GM19463 (cell line): ENCODE data around the gene SETDB2.

Experiments used
- ATAC-seq: cut with Tn5 transposase; IDR thresholded peaks from one replicate; pipeline ENCODE4 v1.9.1; 2021; ENCODE audit warnings: mild to moderate bottlenecking, moderate library complexity; ENCODE audit not compliant: unreplicated experiment

SETDB2 gene

GRCh38 chr13:49428041-49428763 lies 15.9 kb upstream of the SETDB2 start:
- no peak for ATAC-seq

- ATAC-seq, result no peak
These were observed 15.0 kb upstream of the SETDB2 start for GRCh38 chr13:49429121-49429520.

- ATAC-seq, result no peak
These were observed 8.1 kb upstream of the SETDB2 start for GRCh38 chr13:49435992-49436391.

- no peak for ATAC-seq
These were observed 7.2 kb upstream of the SETDB2 start for GRCh38 chr13:49436890-49437289.

- ATAC-seq, result no peak
These were observed 6.4 kb upstream of the SETDB2 start for GRCh38 chr13:49437705-49438104.

- no peak for ATAC-seq
These were observed 4.5 kb upstream of the SETDB2 start for GRCh38 chr13:49439609-49440008.

- no peak for ATAC-seq
These were observed 2.8 kb upstream of the SETDB2 start for GRCh38 chr13:49441312-49441711.

- no peak for ATAC-seq
These were observed 2.2 kb upstream of the SETDB2 start for GRCh38 chr13:49441846-49442245.

GRCh38 chr13:49443357-49443703 lies 744 bp upstream of the SETDB2 start:
- no peak for ATAC-seq

- ATAC-seq, result peak; percentile 6
These were observed 686 bp downstream of the SETDB2 start for GRCh38 chr13:49444524-49445395.

- ATAC-seq, result no peak
These were observed 2.4 kb downstream of the SETDB2 start for GRCh38 chr13:49446473-49446872.

- no peak for ATAC-seq
These were observed 4.7 kb downstream of the SETDB2 start for GRCh38 chr13:49448753-49449152.

- no peak for ATAC-seq
These were observed 6.2 kb downstream of the SETDB2 start for GRCh38 chr13:49450105-49450819.

GRCh38 chr13:49452725-49453457 lies 8.8 kb downstream of the SETDB2 start:
- ATAC-seq, result no peak

- no peak for ATAC-seq
These were observed 9.4 kb downstream of the SETDB2 start for GRCh38 chr13:49453465-49453864.

- peak; percentile 90 for ATAC-seq
These were observed 10.4 kb downstream of the SETDB2 start for GRCh38 chr13:49454388-49455006.

GRCh38 chr13:49455007-49455398 lies 10.9 kb downstream of the SETDB2 start:
- ATAC-seq, result no peak

GRCh38 chr13:49456156-49456555 lies 12.1 kb downstream of the SETDB2 start:
- ATAC-seq, result no peak

GRCh38 chr13:49457221-49457620 lies 13.1 kb downstream of the SETDB2 start:
- ATAC-seq, result no peak

- no peak for ATAC-seq
These were observed 15.5 kb downstream of the SETDB2 start for GRCh38 chr13:49459580-49459979.

- no peak for ATAC-seq
These were observed 20.0 kb downstream of the SETDB2 start for GRCh38 chr13:49464085-49464484.
